GM19455 (cell line): ENCODE data around the gene RRAS2.
A peak's percentile ranks its signal among the peaks of the same experiment; 100 is the strongest.

Experiments
- ATAC-seq: cut with Tn5 transposase; IDR thresholded peaks from one replicate; pipeline ENCODE4 v1.9.1; 2021; ENCODE audit not compliant: unreplicated experiment

RRAS2 gene

DNA sequence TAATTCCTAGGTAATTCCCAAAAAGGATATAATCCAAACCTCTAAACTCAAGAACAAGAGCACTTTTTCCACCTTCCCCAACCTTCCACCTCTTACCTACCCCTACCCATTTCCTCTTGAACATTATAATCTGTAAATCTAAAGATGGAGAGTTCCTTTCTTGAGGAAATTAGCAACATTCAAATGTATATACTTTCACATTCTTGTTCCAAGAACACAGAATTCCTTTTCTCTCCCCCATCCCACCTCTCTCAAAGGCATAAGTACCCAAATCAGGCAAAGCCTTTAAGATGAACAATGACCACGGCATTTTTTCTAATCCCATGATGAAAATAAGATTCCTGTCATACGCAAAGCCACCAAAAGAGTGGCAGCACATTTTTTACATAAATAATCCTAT lies 18.3 kb downstream of the RRAS2 start:
- no peak for ATAC-seq

- ATAC-seq, result no peak
Observed at GRCh38 chr11:14339356-14339755, 19.6 kb downstream of the RRAS2 start.

GRCh38 chr11:14336507-14337503 lies 22.2 kb downstream of the RRAS2 start:
- no peak for ATAC-seq

GRCh38 chr11:14335712-14336111 lies 23.3 kb downstream of the RRAS2 start:
- no peak for ATAC-seq

DNA sequence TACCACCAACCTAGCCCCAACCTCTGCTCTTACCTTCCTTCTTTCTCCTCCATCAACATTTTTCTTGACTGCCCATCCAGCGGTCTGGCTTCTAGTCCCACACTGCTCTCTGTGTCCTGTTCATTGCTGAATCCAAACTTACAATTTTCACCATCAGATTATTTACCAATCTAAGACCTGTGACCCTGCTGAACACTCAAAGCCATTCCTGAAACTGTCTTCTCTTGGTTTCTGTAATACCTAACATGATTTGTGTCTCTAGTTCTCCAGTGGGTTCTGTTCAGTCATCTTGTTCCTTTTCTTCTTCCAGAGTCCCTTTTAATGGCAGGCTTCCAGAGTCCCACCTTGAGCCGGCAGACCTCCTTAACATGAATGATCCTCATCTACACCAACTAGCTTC lies 24.1 kb downstream of the RRAS2 start:
- no peak for ATAC-seq

GRCh38 chr11:14334192-14334591 lies 24.8 kb downstream of the RRAS2 start:
- no peak for ATAC-seq

- ATAC-seq, result no peak
Observed at GRCh38 chr11:14331476-14332136, 27.4 kb downstream of the RRAS2 start.

DNA sequence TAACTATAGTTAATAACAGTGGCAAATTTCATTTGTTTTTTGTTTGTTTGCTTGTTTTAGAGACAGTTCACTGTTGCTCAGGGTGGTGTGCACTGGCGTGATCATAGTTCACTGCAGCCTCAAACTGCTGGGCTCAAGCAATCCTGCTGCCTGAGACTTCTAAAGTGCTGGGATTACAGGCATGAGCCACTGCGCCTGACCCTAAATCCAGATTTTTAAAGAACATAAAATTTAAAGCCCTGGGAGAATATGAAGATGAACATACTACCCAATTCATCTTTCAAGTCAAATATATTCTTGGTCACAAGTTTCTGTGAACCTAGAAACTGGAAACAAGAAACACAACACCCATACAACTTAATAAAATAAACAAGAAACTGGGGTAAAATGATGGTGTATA lies 28.1 kb downstream of the RRAS2 start:
- ATAC-seq, result no peak

DNA sequence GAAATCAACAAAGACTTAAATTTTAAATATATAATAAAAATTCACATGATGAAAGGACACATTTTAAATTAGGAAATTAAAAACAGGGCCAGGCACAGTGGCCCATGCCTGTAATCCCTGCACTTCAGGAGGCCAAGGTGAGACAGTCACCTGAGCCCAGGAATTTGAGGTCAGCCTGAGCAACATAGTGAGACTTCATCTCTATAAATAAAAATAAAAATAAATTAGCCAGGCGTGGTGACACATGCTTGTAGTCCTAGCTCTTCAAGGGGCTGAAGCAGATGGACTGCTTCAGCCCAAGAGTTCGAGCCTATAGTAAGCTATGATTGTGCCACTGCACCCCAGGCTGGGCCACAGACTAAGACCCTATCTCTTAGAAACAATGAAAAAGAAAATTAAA lies 29.3 kb downstream of the RRAS2 start:
- no peak for ATAC-seq

DNA sequence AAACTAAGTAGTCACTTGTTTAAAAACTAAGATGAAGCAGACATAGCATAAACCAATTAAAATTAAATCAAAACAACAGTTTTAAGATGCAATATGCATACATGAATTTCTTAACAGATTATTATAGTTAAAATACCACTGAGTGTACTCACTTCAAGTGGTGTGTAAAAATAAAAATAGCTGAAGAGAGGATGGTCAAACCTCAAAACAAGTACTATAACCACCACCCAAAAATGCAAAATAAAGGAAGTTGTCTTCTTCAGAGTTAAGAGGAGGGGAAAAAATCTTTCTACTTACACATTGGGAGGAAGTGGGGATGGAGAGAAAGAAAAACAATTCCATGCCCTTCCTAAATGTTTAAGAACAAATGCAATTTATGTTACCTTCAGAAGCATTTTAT lies 31.9 kb downstream of the RRAS2 start:
- ATAC-seq, result peak; percentile 41

- no peak for ATAC-seq
Observed at GRCh38 chr11:14323118-14323676, 35.8 kb downstream of the RRAS2 start.

- ATAC-seq, result no peak
Observed at GRCh38 chr11:14322510-14322909, 36.5 kb downstream of the RRAS2 start.

GRCh38 chr11:14320020-14320419 lies 39.0 kb downstream of the RRAS2 start:
- ATAC-seq, result no peak

DNA sequence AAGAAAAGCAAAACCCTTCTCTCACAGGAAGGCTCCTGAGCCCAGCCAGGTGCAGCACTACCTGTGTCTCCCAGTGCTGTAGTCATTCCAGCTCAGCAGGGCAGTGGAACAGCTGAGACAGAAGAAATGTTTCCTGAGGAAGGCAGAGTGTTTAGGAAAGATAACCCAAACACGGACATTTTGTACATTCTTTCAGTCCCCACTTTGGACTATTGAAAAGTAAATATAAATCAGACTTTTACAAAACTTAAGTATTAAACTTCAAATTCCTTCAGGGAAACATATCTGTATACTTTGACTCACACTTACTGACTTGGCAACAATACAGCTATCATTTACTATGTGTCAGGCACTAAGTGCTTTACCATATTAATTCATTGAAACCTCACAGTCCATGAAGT lies 40.4 kb downstream of the RRAS2 start:
- no peak for ATAC-seq

GRCh38 chr11:14317659-14318325 lies 41.2 kb downstream of the RRAS2 start:
- no peak for ATAC-seq

GRCh38 chr11:14315130-14315529 lies 43.9 kb downstream of the RRAS2 start:
- no peak for ATAC-seq

GRCh38 chr11:14314127-14314526 lies 44.9 kb downstream of the RRAS2 start:
- ATAC-seq, result no peak

DNA sequence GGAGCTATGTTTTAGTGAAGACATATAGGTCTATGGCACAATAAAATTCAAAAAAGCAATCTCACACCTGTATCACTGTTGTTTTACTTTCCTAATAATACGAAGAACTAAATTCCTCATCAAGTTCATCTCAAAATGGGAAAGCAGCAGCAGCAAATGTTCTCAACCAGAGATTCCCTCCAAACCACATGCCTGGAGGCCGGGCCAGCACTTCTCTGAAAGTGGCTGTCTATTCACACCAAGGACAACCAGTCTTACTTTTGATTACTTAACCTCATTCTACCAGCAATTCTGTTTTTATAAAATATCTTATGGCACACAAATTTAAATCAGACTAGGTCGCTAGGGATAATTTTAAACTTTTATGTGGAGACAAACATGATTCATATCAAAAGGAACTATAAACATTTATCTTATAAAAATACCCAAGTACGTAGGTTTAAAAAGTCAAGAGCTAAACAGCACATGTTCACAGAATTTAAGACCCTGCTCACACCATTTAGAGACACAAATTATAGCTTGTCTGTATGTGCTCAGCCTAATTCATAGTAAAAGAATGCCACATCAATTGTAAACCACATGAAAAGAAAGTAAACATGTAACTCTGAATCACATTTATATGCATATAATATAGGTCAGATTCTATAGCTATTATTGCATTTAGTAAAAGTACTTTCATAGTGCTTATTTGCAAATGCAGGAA lies 46.1 kb downstream of the RRAS2 start:
- no peak for ATAC-seq

DNA sequence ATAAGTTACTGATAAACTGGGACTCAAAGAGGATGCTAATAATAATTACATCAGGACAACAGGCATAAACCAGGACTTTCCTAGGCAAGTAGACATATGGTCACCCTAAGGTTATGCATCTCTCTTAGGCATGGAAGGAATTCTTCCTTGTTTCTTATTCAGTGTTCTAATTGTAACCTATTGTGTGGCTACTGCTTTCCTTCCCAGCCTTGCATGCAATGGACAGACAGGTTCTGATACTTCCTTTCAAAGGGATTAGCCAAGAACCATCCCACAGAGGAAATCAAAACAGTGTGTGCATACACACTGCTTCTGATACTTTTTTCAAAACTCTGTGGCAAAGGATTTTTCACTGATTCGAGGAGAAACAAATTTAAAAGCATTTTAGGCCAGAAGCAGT lies 48.3 kb downstream of the RRAS2 start:
- no peak for ATAC-seq

DNA sequence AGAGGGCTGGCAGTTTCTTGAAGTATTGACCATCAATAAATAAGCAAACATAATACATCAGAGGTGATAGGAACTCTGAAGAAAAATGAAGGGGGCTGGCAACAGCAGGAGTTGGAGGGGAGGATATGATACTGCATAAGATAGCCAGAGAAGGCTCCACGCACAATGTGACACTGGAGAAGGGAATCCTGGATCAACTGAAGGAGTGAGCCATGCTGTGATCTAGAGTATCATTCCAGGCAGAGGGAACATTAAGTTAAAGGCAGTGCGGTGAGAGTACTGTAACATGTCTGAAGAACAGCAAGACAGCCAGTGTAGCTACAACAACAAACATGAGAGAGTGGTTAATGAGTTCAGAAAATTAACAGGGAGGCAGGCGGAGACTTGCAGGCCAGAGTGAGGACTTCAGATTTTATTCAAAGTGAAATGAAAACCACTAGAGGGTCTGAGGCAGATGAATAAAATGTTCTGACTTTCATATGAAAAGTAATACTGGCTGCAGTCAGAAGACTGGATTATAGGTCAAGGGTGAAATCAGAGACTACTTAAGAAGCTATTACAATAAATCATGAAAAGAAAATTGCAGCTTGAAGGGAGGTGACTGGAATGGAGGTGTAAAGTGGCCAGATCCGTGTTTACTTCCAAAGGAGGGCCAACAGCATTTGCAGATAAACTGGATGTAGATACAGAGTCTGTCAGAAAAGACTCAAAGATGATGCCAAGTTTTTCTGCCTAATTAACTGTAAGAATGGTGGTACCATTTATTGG lies 49.4 kb downstream of the RRAS2 start:
- no peak for ATAC-seq
